ENCODE data around the gene KLHL18. TPM values are rescaled to one million over a fixed set of nuclear protein-coding genes. Genes with fewer than 3 reads are reported as not detected.

The KLHL18 gene
- total RNA-seq, 1 experiment from 2014 or later = 35.4 TPM

DNA sequence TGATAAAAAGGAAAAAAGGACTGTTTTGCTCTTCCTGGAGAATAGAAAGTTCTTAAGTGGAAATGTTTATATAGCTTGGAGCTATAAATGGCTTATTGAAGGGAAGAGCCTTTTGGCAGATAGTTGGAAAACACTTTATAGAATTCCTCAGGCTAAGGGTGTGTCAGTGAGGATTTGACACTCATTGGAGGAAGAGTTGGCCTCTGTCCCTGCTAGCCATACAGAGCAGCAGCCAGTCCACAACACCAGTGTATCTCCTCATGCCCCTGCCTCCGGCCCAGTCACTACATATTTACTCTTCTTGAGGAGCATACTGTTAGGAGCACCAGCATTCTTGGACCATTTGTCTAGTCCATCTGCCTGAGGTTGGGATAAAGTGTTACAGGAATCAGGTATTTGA is 36.2 kb downstream of the KLHL18 start:
- ATAC-seq (no peak), DNase-seq (ENCODE audit: low read depth, low spot score) (no peak)
- Histone ChIP-seq H3K9me3 (ENCODE audit: control insufficient read depth, insufficient read depth, low read depth, low read length) (no peaks in the 10 kb centered on the region), H3K36me3 (ENCODE audit: control insufficient read depth, insufficient read depth, low read length) (no peaks in the 10 kb centered on the region; the same call in 1 of the 2 replicates), H3K27ac (ENCODE audit: low read length) (no peak overlapping the region), H3K27me3 (ENCODE audit: control insufficient read depth, insufficient read depth, low read length) (no peaks in the 10 kb centered on the region), H3K4me1 (ENCODE audit: control insufficient read depth, insufficient read depth, low read length) (no peaks in the 10 kb centered on the region), H3K4me3 (ENCODE audit: low read depth in 2 of 2, low read length in 2 of 2) (no peak overlapping the region)
- BruUV-seq (replicated peaks) = no TSS peak
- TF ChIP-seq, protein P1, sequence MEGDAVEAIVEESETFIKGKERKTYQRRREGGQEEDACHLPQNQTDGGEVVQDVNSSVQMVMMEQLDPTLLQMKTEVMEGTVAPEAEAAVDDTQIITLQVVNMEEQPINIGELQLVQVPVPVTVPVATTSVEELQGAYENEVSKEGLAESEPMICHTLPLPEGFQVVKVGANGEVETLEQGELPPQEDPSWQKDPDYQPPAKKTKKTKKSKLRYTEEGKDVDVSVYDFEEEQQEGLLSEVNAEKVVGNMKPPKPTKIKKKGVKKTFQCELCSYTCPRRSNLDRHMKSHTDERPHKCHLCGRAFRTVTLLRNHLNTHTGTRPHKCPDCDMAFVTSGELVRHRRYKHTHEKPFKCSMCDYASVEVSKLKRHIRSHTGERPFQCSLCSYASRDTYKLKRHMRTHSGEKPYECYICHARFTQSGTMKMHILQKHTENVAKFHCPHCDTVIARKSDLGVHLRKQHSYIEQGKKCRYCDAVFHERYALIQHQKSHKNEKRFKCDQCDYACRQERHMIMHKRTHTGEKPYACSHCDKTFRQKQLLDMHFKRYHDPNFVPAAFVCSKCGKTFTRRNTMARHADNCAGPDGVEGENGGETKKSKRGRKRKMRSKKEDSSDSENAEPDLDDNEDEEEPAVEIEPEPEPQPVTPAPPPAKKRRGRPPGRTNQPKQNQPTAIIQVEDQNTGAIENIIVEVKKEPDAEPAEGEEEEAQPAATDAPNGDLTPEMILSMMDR (IDR thresholded peaks at IDR 0.05) = no peak
- TF ChIP-seq SIN3A (IDR thresholded peaks at IDR 0.05; ENCODE audit: borderline replicate concordance, insufficient read depth, low read depth, low read length) (no peak), POLR2AphosphoS5 (IDR thresholded peaks at IDR 0.05; ENCODE audit: low read depth, low read length) (no peak), TCF7L2 (IDR thresholded peaks at IDR 0.05; ENCODE audit: low read depth, low read length) (no peak)
- ChIA-PET POLR2A (no interaction called here), CTCF (no interaction called here)
- in situ Hi-C loops (cut with HindIII; ENCODE audit: low pct_unique_long_range_greater_than_20kb, low sequenced_read_pairs) (no loop called here), intact Hi-C loops (cut with micrococcal nuclease; ENCODE audit: unreplicated experiment) (no loop called here)

DNA sequence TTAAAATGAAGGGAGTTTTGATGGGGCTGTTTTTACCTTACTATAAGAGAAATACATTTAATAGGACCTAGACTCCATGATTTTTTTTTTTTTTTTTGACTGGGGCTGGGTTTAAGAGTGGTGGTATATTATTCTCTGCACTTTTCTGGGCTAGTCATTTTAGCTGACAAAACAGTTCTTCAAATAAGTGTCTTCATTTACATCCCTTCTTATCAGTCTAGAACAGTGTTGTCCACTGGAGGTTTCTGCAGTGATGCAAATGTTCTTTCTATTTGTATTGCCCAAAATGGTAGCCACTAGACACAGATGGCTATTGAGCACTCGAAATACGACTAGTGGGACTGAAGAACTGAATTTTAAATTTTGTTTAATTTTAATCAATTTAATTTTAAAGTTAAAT is 37.2 kb downstream of the KLHL18 start:
- Histone ChIP-seq H3K4me3 (ENCODE audit: low read depth in 2 of 2, low read length in 2 of 2) (no peak overlapping the region), H3K27ac (ENCODE audit: low read length) (no peak overlapping the region), H3K27me3 (ENCODE audit: control insufficient read depth, insufficient read depth, low read length) (no peaks in the 10 kb centered on the region), H3K36me3 (ENCODE audit: control insufficient read depth, insufficient read depth, low read length) (no peaks in the 10 kb centered on the region; the same call in 1 of the 2 replicates), H3K9me3 (ENCODE audit: control insufficient read depth, insufficient read depth, low read depth, low read length) (no peaks in the 10 kb centered on the region), H3K4me1 (ENCODE audit: control insufficient read depth, insufficient read depth, low read length) (no peaks in the 10 kb centered on the region)
- no peak for DNase-seq (ENCODE audit: low read depth, low spot score)
- ChIA-PET CTCF (no interaction called here), POLR2A (no interaction called here)
- TF ChIP-seq TCF7L2 (IDR thresholded peaks at IDR 0.05; ENCODE audit: low read depth, low read length) (no peak), SIN3A (IDR thresholded peaks at IDR 0.05; ENCODE audit: borderline replicate concordance, insufficient read depth, low read depth, low read length) (no peak), POLR2AphosphoS5 (IDR thresholded peaks at IDR 0.05; ENCODE audit: low read depth, low read length) (no peak)
- TF ChIP-seq, protein P2, sequence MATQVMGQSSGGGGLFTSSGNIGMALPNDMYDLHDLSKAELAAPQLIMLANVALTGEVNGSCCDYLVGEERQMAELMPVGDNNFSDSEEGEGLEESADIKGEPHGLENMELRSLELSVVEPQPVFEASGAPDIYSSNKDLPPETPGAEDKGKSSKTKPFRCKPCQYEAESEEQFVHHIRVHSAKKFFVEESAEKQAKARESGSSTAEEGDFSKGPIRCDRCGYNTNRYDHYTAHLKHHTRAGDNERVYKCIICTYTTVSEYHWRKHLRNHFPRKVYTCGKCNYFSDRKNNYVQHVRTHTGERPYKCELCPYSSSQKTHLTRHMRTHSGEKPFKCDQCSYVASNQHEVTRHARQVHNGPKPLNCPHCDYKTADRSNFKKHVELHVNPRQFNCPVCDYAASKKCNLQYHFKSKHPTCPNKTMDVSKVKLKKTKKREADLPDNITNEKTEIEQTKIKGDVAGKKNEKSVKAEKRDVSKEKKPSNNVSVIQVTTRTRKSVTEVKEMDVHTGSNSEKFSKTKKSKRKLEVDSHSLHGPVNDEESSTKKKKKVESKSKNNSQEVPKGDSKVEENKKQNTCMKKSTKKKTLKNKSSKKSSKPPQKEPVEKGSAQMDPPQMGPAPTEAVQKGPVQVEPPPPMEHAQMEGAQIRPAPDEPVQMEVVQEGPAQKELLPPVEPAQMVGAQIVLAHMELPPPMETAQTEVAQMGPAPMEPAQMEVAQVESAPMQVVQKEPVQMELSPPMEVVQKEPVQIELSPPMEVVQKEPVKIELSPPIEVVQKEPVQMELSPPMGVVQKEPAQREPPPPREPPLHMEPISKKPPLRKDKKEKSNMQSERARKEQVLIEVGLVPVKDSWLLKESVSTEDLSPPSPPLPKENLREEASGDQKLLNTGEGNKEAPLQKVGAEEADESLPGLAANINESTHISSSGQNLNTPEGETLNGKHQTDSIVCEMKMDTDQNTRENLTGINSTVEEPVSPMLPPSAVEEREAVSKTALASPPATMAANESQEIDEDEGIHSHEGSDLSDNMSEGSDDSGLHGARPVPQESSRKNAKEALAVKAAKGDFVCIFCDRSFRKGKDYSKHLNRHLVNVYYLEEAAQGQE (IDR thresholded peaks at IDR 0.05; ENCODE audit: insufficient read depth in 1 of 2, low read depth in 2 of 2, low read length in 1 of 2) = no peak
- TF ChIP-seq, protein P1 (IDR thresholded peaks at IDR 0.05) = no peak
- intact Hi-C loops (cut with micrococcal nuclease; ENCODE audit: unreplicated experiment) = no loop called here
- ATAC-seq = no peak
- in situ Hi-C loops (cut with HindIII; ENCODE audit: low pct_unique_long_range_greater_than_20kb, low sequenced_read_pairs) = no loop called here
- BruUV-seq (replicated peaks) = no TSS peak
